NK-92 (cell line): ENCODE results near the gene MED4.
"Not testable (repeated sequence)": the region's sequence is repeated elsewhere in the genome, so short reads cannot be mapped to it uniquely, and the experiment has no call there.

Experiments used
- DNase-seq: peaks from one replicate; lab custom pipeline; 2025; ENCODE audit not compliant: unreplicated experiment; lab: John Stamatoyannopoulos, UW

Gene MED4

DNA sequence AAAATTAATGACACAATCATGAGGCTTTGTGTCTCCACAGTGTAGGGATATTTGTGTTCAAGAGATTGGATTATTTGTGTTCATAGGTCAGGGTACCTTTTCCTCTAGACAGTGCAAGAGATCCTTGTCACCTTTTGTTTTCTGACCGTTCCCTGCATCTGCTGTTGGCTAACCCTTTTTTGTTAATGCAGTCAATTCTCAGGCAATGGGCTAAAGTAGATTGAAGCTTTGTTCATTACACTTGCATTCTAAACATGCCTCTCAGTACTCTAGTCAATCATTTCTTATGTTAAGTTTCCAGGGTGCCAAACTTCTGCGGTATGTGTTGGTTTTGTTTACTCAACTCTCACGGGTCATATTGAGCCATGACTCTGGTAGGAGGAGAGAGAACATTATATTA lies 1.8 kb upstream of the MED4 start:
- DNase-seq = no peak

DNA sequence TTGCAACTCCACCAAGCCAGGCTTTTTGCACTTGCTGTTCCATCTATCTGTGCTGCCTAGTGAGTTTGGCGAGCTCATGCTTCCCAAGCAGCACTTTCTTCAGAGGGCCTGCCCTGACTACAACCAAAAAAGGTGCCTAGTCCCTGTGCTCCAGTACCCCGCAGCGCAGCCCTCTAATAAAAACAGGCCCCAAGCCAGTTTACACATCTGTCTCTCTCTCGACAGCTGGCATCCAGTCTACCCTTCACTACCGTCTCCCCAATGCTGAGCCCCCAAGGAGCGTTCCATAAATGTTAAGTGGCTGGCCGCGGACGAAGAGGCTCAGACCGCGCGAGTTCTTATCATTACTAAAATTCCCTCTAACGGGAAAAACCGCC lies 512 bp downstream of the MED4 start:
- DNase-seq = no peak

DNA sequence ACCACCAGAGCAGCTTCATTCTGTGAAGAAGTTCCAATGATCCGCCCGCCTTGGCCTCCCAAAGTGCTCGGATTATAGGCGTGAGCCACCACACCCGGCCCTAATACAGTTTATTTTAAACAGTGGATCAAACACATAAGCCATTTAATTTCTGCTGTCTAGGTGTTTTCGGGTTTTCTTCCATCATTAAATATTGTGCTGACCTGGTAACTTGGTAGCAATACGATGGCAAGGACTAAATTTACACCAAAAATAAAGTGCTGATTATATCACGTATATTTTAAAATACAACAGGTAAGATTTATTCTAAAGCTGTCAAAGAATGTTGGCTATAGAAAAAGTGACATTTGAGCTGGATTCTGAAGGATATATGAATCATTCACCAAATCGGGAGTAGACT lies 1.3 kb downstream of the MED4 start:
- no peak for DNase-seq

DNA sequence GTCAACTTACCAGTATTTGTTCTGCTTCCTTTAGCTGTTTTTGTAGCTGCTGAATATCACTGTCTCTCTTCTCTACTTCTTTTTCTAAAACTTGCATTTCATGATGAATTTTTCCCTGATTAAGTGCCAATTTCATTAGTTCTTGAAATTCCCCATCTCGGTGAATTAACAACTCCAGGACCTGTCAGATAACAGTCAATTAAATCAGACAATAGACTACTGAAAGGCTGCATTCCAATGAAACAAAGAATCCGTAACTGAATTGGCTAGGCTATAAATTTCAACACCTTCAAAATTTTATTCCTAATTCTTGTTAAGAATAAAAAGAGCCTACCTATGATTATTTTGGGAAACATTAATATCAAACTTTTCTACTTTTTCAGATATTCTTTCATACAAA lies 8.6 kb downstream of the MED4 start:
- DNase-seq = no peak

DNA sequence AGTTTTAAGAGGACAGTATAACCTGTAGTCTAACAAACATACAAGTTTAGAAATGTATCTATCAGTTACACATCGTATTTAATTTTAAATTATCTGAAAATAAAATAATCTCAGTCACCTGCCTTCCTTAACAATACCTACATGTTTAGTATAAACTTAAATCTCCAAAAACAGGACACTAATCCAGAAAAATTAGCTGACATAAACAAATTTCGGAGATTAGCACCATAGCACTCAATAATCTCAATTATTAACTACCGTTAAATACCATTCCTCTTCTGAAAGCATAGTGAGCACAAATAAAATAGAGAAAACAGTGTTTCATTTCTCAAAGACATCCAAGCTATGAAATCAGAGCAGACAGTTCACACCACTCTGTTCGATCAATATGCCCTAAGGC lies 13.2 kb downstream of the MED4 start:
- DNase-seq = no peak

DNA sequence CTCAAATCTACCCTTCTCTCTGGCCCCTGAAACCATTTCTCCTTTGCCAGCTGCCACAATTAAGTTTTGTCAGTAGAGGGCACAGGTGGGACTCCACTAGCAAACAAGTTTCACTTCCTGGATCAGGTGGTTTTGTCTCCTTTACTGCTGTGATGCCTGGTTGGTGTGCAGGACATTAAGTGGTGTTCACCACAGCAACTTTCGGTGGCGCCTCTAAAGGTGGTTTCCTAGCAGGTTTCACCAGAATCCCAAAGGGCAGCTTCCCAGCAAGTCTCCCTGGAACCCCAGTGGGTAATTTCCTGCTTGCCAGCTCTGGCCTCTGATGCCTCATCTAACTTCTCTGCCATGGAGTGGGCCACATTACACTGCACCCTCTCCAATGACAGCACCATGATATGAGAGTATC lies 16.6 kb downstream of the MED4 start:
- no peak for DNase-seq

DNA sequence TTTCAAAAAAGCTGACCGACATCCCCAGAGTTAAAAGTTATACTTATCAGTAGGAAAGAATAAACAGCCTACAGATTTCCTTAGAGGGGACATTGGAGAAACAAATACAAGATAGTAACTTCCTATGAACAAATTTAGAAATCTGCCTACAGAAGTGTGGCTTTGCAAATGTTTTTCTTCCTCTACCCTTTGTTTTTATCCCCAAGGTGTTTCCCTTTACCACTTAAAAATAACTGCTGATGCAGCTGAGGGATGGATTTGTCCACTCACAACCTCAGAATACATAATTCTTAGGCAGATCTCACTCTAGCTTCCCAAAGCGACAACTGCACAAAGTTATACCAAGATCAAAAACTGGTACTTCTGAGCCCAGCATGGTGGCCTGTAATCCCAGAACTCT lies 20.9 kb downstream of the MED4 start:
- no peak for DNase-seq

DNA sequence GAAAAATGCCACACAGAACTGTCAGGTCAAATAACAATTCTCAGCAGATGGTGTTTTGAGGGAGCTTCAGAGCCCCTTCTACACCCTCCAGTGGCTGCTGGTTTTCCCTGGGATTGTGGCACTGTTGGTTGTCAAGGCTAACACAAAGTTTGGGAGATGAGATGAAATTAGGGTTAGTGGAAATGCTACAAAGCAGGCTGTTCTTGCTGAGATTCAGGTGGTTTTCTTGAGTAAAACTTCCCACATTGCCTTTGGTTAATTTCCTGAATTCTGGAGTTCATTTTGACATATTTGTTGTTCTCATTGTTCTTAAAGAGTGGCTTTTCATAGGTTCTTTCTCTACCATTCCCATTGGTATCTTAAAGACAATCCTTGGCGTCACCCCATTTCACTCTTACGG lies 22.1 kb downstream of the MED4 start:
- DNase-seq = no peak

DNA sequence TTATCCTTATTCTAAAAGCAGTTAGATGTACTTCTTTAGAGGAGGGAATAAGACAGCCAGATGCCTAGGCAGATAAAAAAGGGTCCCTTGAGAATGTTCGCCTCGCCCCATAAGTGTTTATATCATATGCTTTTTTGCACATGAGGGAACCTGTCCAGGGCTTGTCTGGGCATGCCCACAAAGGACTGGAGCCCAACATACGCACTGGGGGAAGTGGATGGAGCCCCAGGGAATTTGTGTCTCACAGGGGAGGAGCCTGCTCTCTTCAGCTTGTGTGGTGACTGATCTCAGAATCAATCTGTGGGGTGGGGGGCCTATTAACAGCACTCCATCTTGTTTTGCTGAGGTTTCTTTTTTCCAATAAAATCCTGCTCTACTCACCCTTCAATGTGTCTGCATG lies 22.6 kb downstream of the MED4 start:
- no peak for DNase-seq

DNA sequence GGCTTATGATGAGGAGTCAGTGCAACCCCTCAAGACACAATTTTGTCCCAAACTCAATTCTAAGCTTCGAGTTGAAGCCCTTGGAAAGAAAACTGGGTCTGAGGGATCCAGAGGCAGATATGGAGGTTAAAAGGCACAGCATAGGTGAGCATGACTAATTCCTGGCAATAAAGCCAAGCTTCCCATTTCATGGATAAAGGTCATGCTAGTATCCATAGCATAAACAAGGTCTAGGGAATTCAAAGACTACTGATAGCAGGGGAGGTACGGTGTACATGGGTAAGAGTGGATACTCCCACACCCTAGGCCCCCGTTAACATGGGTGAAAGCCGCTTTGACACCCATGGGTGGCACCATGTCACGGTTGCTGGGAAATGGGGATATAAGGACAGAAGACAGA lies 24.0 kb downstream of the MED4 start:
- no peak for DNase-seq

DNA sequence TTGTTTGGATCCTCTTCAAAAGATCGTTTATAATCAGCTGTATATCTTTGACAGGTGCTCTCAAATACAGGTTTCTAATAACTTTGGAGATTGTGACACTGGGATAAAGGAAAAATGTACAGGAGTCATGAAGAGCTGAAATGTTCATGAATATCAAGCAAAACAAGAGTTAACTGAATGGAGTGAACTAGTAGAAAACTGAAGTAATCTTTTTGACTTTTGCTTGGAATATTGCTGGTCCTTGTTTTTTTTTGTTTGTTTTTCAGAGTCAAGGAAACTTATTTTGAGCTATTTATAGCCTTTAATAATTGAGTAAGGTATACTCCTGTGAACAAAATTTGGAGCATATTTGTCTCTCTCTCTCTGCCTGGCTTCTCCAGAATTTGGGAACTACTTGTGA lies 25.3 kb downstream of the MED4 start:
- DNase-seq = no peak

DNA sequence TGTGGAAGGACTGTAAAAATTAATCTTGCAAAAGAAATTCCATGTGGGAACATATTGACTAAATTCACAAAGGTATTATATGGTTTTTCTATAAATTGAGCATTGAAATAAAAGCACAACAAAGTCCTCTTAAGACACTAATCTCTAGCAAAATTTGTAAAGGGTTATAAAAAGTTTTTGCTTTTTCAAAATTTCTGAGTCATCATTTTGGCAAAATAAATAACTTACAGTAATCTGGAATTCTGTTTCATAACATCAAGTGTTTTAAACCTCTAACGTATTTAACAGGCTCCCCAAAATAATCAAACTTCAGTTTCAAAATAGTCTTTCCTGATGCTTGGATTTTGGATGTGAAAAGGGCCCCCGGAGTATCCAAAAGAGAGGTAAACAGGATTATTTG lies 26.0 kb downstream of the MED4 start:
- DNase-seq = no peak

DNA sequence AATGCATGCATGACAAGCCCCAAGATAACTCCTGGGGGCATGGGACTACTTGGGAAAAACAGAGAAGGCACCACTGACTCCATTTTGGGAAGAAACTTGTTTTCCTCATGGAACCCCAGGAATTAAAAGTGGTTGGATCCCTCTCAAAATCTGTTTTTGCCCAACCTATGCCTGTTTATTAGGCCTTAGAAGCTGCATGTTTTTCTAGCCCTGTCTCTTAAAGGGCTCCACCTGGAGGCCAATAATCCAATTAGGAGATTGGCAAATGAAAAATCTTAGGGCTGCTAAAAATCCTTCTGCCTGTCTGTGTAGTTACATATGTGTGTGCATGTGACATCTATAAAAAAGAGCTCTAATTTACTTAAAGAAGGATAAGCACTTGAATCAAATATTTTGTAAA lies 26.9 kb downstream of the MED4 start:
- DNase-seq = no peak

DNA sequence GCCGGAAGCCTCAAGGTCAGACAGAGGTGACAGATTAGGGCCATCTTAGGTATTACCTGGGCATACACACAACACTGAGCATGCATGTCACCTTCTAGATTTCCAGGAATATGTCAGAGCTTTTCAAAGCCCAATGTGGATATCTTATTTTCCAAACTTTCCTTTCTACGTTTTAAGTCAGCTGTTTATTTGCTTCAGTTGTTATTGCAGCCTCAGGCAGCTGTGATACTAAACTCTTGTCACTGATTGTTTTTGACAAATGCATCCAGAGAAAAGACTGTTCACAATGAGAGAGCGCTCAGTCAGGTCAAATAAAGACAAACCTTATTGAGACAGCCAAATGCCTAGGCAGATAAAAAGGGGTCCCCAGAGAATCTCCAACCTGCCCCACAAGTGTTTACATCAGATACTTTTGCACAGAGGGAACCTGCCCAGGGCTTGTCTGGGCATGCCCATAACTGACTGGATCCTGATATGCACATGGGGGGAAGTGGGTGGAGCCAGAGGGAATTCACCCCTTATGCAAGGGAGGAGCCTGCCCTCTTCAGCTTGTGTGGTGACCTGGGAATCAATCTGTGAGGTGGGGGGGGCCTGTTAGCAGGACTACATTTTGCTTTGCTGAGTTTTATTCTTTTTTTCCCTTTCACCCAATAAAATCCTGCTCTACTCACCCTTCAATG lies 28.5 kb downstream of the MED4 start:
- DNase-seq = no peak

DNA sequence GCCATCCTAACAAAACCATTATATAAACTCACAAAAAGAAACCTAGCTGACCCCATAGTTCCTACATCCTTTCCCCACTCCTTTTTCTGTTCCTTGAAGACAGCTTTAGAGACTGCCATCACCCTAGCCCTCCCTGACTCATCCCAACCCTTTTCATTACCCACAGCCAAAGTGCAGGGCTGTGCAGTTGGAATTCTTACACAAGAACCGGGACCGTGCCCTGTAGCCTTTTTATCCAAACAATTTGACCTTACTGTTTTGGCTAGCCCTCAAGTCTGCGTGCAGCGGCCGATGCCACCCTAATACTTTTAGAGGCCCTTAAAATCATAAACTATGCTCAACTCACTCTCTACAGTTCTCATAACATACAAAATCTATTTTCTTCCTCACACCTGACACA lies 35.0 kb downstream of the MED4 start:
- not testable (repeated sequence) for DNase-seq

DNA sequence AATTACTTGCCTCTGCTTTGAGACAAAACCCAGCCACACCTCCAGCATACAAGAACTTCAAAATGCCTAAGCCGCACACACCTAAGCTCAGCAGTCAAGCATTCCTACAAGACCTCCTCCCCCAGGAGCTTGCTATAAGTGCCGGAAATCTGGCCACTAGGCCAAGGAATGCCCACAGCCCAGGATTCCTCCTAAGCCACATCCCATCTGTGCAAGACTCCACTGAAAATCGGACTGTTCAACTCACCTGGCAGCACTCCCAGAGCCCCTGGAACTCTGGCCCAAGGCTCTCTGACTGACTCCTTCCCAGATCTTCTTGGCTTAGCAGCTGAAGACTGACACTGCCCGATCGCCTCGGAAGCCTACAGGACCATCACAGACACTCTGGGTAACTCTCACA lies 36.4 kb downstream of the MED4 start:
- DNase-seq = not testable (repeated sequence)

DNA sequence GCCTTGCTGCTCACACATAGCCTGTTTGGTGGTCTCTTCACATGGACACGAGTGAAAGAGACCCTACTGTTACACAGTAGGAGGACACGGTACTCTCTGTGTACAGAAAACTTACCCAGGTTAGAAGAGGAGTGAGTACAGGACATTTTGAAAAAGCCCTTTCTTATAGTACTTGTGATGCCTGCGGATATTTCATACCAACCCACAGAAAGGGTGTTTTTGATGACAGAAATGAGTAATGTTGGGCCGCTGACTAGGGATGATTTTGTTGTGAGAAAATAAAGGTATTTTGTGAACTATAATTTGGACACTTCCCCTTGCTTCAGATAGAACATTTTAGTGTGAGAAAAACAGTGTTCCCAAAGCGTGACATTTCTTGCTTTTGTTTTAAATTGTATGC lies 39.2 kb downstream of the MED4 start:
- DNase-seq = no peak

DNA sequence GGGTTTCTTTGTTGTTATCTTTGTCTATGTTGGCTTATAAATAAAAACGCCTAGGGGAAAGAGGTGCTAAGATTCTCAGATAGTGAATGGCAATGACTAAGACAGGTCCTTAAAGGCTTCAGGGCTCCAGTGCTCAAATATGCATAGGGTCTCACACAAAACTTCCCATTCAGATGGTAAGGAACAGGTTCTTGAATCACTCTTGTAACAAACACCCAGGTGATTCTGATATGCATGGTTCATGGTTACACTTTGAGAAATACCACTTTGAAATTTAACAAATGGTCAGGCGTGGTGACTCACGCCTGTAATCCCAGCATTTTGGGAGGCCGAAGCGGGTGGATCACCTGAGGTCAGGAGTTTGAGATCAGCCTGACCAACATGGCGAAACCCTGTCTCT lies 40.3 kb downstream of the MED4 start:
- DNase-seq = no peak

DNA sequence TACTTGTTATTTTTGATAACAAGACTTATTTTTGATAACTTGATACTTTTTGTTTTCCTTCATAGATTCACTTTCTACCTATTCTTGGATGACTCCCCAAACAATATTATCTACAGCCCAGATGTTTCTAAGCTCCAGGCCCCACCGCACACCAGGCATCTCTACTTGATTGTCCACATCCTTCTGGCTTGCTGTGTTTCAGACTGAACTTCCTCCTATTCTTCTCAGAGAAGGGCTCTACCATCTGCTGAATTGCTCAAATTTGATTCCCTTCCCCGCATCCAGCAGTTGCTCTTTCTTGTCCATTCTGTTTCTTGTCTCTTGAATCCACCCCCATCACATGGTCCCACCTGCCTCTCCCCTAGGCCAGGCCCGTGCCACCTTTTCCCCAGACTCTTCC lies 44.4 kb downstream of the MED4 start:
- no peak for DNase-seq

DNA sequence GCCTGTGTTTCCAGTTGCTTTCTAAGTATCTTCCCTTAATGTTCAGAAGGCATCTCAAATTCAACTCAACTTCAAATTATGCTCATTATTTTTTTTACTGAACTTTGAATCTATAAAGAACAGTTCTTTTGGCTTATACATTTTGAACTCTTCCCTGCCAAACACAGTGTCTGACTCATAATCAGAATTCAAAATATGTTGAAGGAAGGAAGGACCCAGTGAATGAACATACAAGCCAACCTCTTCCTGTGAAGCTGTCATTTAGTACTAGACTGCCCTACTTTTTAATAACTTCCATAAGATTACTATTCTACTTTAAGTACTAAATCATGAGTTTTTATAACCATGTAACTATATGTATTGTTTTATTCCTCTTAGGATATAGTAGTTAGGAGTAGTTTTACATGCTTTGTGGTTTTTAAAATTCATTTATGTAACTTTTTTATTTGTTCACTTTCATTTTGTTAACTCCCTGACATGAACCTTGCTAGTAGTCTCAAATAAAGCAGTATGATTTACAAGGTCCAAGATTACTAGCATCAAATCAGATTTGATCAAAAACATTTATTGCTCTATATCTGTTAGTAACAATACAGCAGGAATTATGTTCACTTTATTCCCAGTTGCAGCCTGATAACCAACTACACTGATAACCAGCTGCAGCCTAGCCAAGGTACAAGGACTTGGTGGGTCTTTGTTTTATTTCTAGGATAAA lies 51.0 kb downstream of the MED4 start:
- no peak for DNase-seq

DNA sequence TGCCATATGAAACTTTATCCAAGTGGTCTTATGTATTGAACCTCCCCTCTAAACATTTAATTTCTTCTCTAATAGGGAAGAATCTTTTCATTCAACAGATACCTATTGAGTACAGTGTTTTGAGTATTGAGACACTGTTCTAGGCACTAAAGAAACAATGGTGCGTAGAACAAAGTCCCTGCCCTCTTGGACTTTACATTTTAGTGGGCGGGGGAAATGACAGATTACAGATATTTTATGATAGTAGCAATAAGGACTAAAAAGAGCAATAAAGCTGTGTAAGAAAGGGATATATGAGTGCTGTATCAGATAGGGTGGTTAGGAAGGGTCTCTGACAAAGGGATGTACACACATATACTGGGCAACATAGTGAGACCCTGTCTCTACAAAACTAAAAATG lies 52.0 kb downstream of the MED4 start:
- DNase-seq = no peak

DNA sequence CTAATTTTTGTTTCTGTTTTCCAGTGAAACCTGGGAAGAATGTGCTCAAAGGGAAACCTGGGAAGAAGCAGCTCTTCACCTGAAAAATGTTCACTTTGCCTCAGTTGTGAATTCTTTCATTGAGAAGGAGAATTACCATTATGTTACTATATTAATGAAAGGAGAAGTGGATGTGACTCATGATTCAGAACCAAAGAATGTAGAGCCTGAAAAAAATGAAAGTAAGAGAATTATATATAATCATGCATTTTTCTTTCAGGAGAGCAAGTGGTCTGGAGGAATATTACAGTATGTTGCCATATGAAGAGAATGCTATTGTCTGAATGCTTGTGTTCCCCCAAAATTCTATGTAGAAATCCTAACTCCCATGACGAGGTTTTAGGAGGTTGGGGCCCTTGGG lies 54.0 kb downstream of the MED4 start:
- no peak for DNase-seq

DNA sequence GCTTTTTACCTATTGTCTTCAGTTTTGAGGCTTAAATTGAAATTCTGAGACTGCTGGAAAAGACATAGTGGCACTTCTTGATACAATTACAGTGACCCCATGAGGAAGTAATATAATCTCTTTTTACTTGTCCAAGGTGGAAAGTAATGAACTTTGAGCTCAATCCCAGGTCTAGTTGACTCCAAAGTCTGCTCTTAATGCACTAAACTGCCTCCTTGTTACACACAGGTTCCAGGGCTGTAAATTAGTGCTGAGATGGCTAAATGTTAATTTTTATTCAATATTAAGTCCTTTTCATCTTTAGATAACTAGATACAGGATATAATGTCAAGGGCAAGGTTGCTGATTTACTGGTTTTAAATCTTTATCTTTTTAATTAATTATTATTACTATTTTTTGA lies 54.9 kb downstream of the MED4 start:
- DNase-seq = no peak
